Measurements from ENCODE around the gene OR1D5. TPM values are rescaled to one million over a fixed set of nuclear protein-coding genes. Genes with fewer than 3 reads are reported as not detected.
"Not testable (repeated sequence)": the region's sequence is repeated elsewhere in the genome, so short reads cannot be mapped to it uniquely, and the experiment has no call there.

OR1D5 gene
- total RNA-seq, 1 donor from 2014 or later: not detected

- H3K27me3 ChIP-seq (ENCODE audit: control insufficient read depth in 3 of 3, insufficient read depth in 3 of 3, low read length in 3 of 3): peaks cover 4 to 26% (median 20%) of the 10 kb centered on the region in 3 donors
- H3K27ac ChIP-seq (ENCODE audit: low read depth, low read length): no peak overlapping the region
- H3K4me3 ChIP-seq (ENCODE audit: low read length in 3 of 3): no peak overlapping the region
- H3K9ac ChIP-seq (ENCODE audit: low read depth in 1 of 3, low read length in 3 of 3): no peak overlapping the region
- no peaks in the 10 kb centered on the region for H3K36me3 ChIP-seq (ENCODE audit: control insufficient read depth in 3 of 3, insufficient read depth in 3 of 3, low read length in 3 of 3)
- no peaks in the 10 kb centered on the region for H3K4me1 ChIP-seq (ENCODE audit: control insufficient read depth in 3 of 3, insufficient read depth in 3 of 3, low read length in 3 of 3)
- H3K9me3 ChIP-seq (ENCODE audit: control insufficient read depth in 3 of 3, low read length in 3 of 3): no peaks in the 10 kb centered on the region
Measured at GRCh38 chr17:3033248-3033640, 30.2 kb downstream of the OR1D5 start.

- Histone ChIP-seq H3K27me3 (ENCODE audit: control insufficient read depth in 3 of 3, insufficient read depth in 3 of 3, low read length in 3 of 3) (peaks cover 4 to 26% (median 21%) of the 10 kb centered on the region in 3 donors), H3K9me3 (ENCODE audit: control insufficient read depth in 3 of 3, low read length in 3 of 3) (no peaks in the 10 kb centered on the region), H3K36me3 (ENCODE audit: control insufficient read depth in 3 of 3, insufficient read depth in 3 of 3, low read length in 3 of 3) (no peaks in the 10 kb centered on the region), H3K4me3 (ENCODE audit: low read length in 3 of 3) (no peak overlapping the region), H3K9ac (ENCODE audit: low read depth in 1 of 3, low read length in 3 of 3) (no peak overlapping the region), H3K27ac (ENCODE audit: low read depth, low read length) (no peak overlapping the region), H3K4me1 (ENCODE audit: control insufficient read depth in 3 of 3, insufficient read depth in 3 of 3, low read length in 3 of 3) (no peaks in the 10 kb centered on the region)
Measured at GRCh38 chr17:3032258-3033247, 30.9 kb downstream of the OR1D5 start.

DNA sequence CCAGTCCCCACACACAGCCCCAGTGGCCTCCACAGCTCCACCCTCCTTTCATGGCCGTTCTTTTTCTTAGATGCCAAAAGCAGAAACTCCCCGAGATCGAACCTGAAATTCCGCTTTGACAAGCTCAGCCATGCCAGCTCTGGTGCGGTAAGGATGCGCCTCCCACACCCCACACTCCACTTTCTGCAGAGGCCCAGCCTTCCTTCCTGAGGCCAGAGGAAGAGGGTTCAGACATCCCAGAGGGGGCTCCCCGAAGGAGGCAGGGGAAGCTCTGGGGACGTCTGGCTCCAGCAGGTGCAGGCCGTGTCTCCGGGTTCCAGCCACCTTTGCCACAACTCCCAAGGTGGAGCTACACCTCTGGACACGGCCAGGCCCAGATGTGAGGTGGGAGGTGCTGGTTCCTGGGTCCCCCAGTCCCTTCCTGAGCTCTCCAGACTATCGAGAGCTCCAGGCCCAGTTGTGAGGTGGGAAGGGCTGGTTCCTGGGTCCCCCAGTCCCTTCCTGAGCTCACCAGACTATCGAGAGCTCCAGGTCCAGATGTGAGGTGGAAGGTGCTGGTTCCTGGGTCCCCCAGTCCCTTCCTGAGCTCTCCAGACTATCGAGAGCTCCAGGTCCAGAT lies 32.4 kb downstream of the OR1D5 start:
- Histone ChIP-seq H3K27me3 (ENCODE audit: control insufficient read depth in 3 of 3, insufficient read depth in 3 of 3, low read length in 3 of 3) (peaks cover 2 to 18% (median 7%) of the 10 kb centered on the region in 3 donors), H3K27ac (ENCODE audit: low read depth, low read length) (peak overlapping the region; percentile 54)
- not testable (repeated sequence) for H3K36me3 ChIP-seq (ENCODE audit: control insufficient read depth in 3 of 3, insufficient read depth in 3 of 3, low read length in 3 of 3); H3K4me3 ChIP-seq (ENCODE audit: low read length in 3 of 3); H3K9ac ChIP-seq (ENCODE audit: low read depth in 1 of 3, low read length in 3 of 3); H3K9me3 ChIP-seq (ENCODE audit: control insufficient read depth in 3 of 3, low read length in 3 of 3); H3K4me1 ChIP-seq (ENCODE audit: control insufficient read depth in 3 of 3, insufficient read depth in 3 of 3, low read length in 3 of 3)

DNA sequence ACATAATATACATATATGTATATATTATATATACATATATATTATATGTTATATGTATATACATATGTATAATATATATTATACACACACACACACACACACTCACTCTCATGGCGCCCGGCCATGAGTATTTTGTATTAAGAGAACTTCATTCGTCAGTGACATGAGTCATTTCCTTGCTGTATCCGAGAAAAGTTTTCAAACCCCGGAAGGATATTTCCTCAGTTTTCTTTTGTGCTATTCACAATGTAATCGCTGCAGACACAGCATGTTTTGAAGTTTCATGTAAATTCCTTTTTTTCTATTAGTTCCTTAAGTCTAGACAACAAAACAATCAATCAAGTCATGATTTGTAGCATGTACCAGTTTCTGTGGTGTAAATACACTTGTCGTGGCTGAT lies 33.3 kb downstream of the OR1D5 start:
- no peaks in the 10 kb centered on the region for H3K36me3 ChIP-seq (ENCODE audit: control insufficient read depth in 3 of 3, insufficient read depth in 3 of 3, low read length in 3 of 3)
- H3K4me1 ChIP-seq (ENCODE audit: control insufficient read depth in 3 of 3, insufficient read depth in 3 of 3, low read length in 3 of 3): no peaks in the 10 kb centered on the region
- no peaks in the 10 kb centered on the region for H3K9me3 ChIP-seq (ENCODE audit: control insufficient read depth in 3 of 3, low read length in 3 of 3)
- peaks cover 0 to 11% (median 3%) of the 10 kb centered on the region in 3 donors for H3K27me3 ChIP-seq (ENCODE audit: control insufficient read depth in 3 of 3, insufficient read depth in 3 of 3, low read length in 3 of 3)
- H3K9ac ChIP-seq (ENCODE audit: low read depth in 1 of 3, low read length in 3 of 3): no peak overlapping the region
- H3K4me3 ChIP-seq (ENCODE audit: low read length in 3 of 3): no peak overlapping the region
- H3K27ac ChIP-seq (ENCODE audit: low read depth, low read length): peak overlapping the region; percentile 54

- peaks cover 0 to 10% (median 3%) of the 10 kb centered on the region in 3 donors for H3K27me3 ChIP-seq (ENCODE audit: control insufficient read depth in 3 of 3, insufficient read depth in 3 of 3, low read length in 3 of 3)
- H3K4me1 ChIP-seq (ENCODE audit: control insufficient read depth in 3 of 3, insufficient read depth in 3 of 3, low read length in 3 of 3): no peaks in the 10 kb centered on the region
- no peak overlapping the region for H3K4me3 ChIP-seq (ENCODE audit: low read length in 3 of 3)
- H3K36me3 ChIP-seq (ENCODE audit: control insufficient read depth in 3 of 3, insufficient read depth in 3 of 3, low read length in 3 of 3): no peaks in the 10 kb centered on the region
- H3K9ac ChIP-seq (ENCODE audit: low read depth in 1 of 3, low read length in 3 of 3): no peak overlapping the region
- no peak overlapping the region for H3K27ac ChIP-seq (ENCODE audit: low read depth, low read length)
- no peaks in the 10 kb centered on the region for H3K9me3 ChIP-seq (ENCODE audit: control insufficient read depth in 3 of 3, low read length in 3 of 3)
Measured at GRCh38 chr17:3029213-3029913, 34.0 kb downstream of the OR1D5 start.

DNA sequence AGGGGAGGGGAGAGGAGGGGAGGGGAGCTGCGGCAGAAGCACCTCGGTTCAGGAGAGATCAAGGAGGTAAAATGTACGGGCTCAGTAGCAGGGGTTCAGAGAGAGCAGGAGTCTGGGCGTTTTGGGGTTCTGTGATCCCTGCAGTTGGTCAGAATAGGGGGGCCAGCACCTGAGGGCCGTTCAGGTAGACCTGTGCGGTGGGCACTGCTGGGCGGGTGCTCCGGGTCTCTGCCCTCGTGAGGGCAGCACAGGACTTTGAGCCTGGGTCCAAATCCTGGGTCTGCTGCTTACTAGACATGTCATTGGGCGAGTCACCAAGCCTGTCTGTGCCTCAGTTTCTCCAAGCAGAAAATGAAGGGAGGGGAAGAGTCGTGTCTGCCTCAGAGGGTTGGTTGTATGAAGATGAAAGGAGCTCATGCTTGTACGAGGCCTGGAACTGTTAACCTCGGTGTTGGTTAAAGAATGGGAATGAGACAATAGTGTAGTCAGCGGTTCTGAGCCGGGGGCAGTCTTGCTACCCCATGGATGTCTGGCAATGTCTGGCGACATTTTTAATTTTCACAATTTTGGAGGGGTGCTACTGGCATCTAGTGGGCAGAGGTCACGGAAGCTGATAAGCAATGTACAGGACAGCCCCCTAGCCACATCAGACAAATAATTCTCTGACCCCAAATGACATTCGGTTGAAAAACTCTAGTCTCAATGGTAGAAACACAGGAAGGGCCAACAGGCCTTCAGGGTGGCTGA lies 35.4 kb downstream of the OR1D5 start:
- Histone ChIP-seq H3K27ac (ENCODE audit: low read depth, low read length) (no peak overlapping the region), H3K9ac (ENCODE audit: low read depth in 1 of 3, low read length in 3 of 3) (no peak overlapping the region), H3K27me3 (ENCODE audit: control insufficient read depth in 3 of 3, insufficient read depth in 3 of 3, low read length in 3 of 3) (peaks cover 0 to 9% (median 3%) of the 10 kb centered on the region in 3 donors), H3K9me3 (ENCODE audit: control insufficient read depth in 3 of 3, low read length in 3 of 3) (peaks cover 2 to 5% (median 3%) of the 10 kb centered on the region in 3 donors), H3K4me3 (ENCODE audit: low read length in 3 of 3) (no peak overlapping the region), H3K4me1 (ENCODE audit: control insufficient read depth in 3 of 3, insufficient read depth in 3 of 3, low read length in 3 of 3) (no peaks in the 10 kb centered on the region), H3K36me3 (ENCODE audit: control insufficient read depth in 3 of 3, insufficient read depth in 3 of 3, low read length in 3 of 3) (no peaks in the 10 kb centered on the region)

DNA sequence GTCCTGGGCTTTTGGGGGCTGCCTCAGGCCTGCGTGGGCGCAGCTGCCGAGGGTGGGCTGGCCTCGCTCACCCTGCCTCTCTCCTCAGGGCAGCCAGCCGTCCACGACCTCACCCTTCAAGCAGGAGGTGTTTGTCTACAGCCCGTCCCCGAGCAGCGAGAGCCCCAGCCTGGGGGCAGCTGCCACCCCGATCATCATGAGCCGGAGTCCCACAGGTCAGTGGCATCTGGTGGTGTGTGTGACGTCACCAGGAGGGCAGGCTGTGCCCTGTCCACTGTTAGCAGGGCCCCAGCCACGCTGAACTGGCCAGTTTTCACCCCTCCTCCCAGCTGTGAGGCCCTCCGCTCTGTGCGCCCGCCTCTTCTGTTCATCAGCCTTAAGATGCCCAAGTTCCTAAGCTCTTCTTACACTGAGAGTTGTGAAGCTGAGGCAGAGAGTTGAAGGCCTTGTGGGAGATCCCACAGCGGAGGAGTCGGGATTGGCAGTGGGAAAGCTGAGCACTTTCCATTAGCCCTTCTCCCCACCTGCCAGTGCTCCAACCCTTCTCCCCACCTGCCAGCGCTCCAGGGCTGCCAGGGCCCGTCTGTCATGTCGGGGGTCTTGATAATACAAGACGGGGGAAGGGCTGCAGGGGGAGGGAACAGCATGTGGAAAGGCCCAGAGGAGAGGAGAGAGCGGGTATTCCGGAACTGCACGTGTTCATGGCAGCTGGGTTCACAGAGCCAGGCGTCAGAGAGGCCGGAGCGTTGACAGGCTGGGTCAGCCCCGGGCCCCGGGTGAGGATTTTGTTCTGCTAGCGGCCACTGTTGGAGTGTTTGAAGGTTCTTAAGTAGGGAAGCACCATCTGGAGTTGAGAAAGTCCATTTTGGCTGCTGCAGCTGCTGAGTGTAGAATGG lies 36.3 kb downstream of the OR1D5 start:
- Histone ChIP-seq H3K36me3 (ENCODE audit: control insufficient read depth in 3 of 3, insufficient read depth in 3 of 3, low read length in 3 of 3) (no peaks in the 10 kb centered on the region), H3K27ac (ENCODE audit: low read depth, low read length) (no peak overlapping the region), H3K4me3 (ENCODE audit: low read length in 3 of 3) (no peak overlapping the region)

GRCh38 chr17:3026125-3026855 lies 37.1 kb downstream of the OR1D5 start:
- Histone ChIP-seq H3K4me3 (ENCODE audit: low read length in 3 of 3) (no peak overlapping the region), H3K4me1 (ENCODE audit: control insufficient read depth in 3 of 3, insufficient read depth in 3 of 3, low read length in 3 of 3) (no peaks in the 10 kb centered on the region), H3K9ac (ENCODE audit: low read depth in 1 of 3, low read length in 3 of 3) (no peak overlapping the region), H3K9me3 (ENCODE audit: control insufficient read depth in 3 of 3, low read length in 3 of 3) (peaks cover 8 to 9% (median 9%) of the 10 kb centered on the region in 3 donors), H3K36me3 (ENCODE audit: control insufficient read depth in 3 of 3, insufficient read depth in 3 of 3, low read length in 3 of 3) (peaks cover 0 to 4% (median 0%) of the 10 kb centered on the region in 3 donors), H3K27ac (ENCODE audit: low read depth, low read length) (no peak overlapping the region), H3K27me3 (ENCODE audit: control insufficient read depth in 3 of 3, insufficient read depth in 3 of 3, low read length in 3 of 3) (peaks cover 0 to 3% (median 3%) of the 10 kb centered on the region in 3 donors)

More for the DNA sequence above, 36.3 kb downstream of the OR1D5 start:
- H3K27me3 ChIP-seq (ENCODE audit: control insufficient read depth in 3 of 3, insufficient read depth in 3 of 3, low read length in 3 of 3): peaks cover 0 to 3% (median 3%) of the 10 kb centered on the region in 3 donors
- H3K9me3 ChIP-seq (ENCODE audit: control insufficient read depth in 3 of 3, low read length in 3 of 3): peaks cover 3 to 9% (median 7%) of the 10 kb centered on the region in 3 donors
- no peak overlapping the region for H3K9ac ChIP-seq (ENCODE audit: low read depth in 1 of 3, low read length in 3 of 3)
- H3K4me1 ChIP-seq (ENCODE audit: control insufficient read depth in 3 of 3, insufficient read depth in 3 of 3, low read length in 3 of 3): no peaks in the 10 kb centered on the region
